ENCODE data around the gene ACHE.

The ACHE gene

DNA sequence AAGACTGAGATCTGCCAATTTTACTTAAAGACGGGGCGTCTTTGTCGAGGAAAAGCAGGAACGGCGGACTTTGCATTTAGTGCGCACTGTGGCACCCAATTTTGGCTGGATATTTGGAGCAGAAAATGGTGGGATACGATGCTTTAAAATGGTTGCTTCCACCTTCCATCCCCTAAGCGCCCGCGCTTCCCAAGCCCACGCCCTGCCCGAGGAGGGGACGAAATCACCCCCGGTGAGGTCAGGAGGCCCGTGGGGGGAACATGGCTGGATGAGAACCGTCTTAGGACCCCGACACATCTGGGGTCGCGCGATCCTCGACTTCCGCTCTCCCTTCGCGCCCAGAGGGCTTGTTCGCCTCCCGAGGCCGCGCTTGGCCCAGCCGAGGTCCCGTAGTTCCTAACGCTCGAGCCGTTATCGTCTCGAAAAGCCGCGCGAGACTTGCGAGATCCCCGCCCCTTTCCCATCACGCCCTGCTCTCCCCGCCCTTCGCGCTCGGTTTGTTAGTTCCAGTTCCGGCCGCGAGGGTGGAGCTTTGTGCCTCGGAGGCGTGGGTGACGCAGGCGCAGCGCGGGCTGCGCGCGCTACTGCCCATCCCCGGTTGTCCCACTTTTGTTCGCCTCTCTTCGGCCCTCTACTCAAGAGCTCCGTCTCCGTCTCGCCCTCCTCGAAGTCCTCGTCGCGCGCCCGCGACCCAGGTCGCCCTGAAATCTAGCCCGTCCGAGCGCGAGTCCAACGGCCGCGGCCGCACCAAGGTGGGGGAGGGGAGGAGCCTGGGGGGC, 20.9 kb downstream of the ACHE start, which contains the start of gene SRRT:
TSS of gene SRRT (plus strand) at position 527 of the 779 bp plus-strand sequence. CDS start 488 bp downstream, outside the sequence.
- TF ChIP-seq, protein P1, sequence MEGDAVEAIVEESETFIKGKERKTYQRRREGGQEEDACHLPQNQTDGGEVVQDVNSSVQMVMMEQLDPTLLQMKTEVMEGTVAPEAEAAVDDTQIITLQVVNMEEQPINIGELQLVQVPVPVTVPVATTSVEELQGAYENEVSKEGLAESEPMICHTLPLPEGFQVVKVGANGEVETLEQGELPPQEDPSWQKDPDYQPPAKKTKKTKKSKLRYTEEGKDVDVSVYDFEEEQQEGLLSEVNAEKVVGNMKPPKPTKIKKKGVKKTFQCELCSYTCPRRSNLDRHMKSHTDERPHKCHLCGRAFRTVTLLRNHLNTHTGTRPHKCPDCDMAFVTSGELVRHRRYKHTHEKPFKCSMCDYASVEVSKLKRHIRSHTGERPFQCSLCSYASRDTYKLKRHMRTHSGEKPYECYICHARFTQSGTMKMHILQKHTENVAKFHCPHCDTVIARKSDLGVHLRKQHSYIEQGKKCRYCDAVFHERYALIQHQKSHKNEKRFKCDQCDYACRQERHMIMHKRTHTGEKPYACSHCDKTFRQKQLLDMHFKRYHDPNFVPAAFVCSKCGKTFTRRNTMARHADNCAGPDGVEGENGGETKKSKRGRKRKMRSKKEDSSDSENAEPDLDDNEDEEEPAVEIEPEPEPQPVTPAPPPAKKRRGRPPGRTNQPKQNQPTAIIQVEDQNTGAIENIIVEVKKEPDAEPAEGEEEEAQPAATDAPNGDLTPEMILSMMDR (IDR thresholded peaks at IDR 0.05; ENCODE audit: extremely low read depth, insufficient read depth, missing control alignments): no peak
- peak; percentile 99 for DNase-seq (ENCODE audit: low spot score)
- in situ Hi-C loops (cut with MboI; ENCODE audit: low pct_unique_long_range_greater_than_20kb, low sequenced_read_pairs, unreplicated experiment): no loop called here

DNA sequence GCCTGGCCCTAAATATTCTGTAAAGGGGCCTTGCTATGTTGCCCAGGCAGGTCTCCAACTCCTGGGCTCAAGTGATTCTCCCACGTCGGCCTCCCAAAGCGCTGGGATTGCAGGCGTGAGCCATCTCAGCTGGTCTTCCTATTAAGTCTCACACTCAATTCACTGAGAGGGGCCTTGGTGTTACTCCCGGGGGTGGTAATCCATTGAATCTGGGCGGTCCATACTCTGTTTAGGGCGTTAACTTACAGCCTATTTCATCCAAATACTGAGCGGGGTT, 21.4 kb downstream of the ACHE start:
- TF ChIP-seq, protein P1 (IDR thresholded peaks at IDR 0.05; ENCODE audit: extremely low read depth, insufficient read depth, missing control alignments): no peak
- no peak for DNase-seq (ENCODE audit: low spot score)
- in situ Hi-C loops (cut with MboI; ENCODE audit: low pct_unique_long_range_greater_than_20kb, low sequenced_read_pairs, unreplicated experiment): no loop called here

DNA sequence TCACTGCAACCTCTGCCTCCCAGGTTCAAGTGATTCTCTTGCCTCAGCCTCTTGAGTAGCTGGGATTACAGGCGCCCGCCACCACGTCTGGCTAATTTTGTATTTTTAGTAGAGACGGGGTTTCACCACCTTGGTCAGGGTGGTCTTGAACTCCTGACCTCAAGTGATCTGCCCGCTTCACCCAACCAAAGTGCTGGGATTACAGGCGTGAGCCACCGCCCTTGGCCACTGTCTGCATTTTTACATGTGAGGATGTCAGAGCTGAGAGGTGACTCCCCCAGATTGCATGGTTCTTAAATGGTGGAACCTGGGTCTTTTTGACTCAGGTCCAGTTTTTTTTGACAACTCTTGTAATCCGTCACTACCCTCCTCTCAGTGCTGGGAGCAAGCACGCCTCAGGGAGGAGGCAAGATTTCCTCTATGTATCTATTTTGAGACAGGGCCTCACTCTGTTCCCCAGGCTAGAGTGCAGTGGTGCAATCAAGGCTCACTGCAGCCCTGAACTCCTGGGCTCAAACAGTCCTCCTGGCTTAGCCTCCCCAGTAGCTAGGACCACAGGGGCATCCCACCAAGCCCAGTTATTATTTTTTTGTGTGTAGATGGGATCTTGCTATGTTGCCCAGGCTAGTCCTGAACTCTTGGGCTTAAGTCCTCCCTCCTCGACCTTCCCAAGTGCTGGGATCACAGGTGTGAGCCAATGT, 21.9 kb downstream of the ACHE start:
- TF ChIP-seq, protein P1 (IDR thresholded peaks at IDR 0.05; ENCODE audit: extremely low read depth, insufficient read depth, missing control alignments): no peak
- in situ Hi-C loops (cut with MboI; ENCODE audit: low pct_unique_long_range_greater_than_20kb, low sequenced_read_pairs, unreplicated experiment): no loop called here
- no peak for DNase-seq (ENCODE audit: low spot score)

GRCh38 chr7:100867776-100868485, 27.8 kb downstream of the ACHE start:
- TF ChIP-seq, protein P1 (IDR thresholded peaks at IDR 0.05; ENCODE audit: extremely low read depth, insufficient read depth, missing control alignments): no peak
- DNase-seq (ENCODE audit: low spot score): no peak
- in situ Hi-C loops (cut with MboI; ENCODE audit: low pct_unique_long_range_greater_than_20kb, low sequenced_read_pairs, unreplicated experiment): no loop called here

DNA sequence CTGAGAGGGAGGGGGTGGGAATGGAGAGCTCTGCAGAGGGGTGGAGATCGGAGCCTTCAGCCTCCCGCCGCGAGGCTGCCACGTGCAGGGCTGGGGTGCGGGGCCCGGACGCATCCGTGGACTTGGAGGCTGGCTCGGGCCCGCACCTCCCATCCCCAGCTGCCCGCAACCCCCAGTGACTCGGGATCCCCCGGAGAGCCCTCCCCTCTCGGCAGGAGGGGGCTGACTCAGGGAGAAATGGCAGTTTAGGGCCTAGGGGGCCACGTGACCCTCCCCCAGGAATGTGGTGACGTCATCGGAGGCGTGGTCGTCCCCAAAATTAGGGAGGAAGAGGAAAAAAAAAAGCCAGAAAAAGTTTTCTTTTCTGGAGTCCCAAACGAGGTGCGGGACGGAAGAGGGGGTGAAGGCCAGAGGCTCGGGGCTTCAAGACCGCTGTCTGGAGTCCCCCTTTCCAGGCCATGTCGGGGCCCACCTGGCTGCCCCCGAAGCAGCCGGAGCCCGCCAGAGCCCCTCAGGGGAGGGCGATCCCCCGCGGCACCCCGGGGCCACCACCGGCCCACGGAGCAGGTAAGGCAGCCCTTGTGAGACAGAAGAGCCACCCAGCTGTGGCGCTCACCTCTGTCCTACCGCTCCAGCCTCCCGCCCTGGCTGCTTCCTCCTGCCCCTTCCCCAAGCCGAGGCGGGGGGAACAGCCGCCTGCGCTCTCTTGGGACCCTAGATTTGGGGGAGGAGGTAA, 28.5 kb downstream of the ACHE start, which contains the start of gene TRIP6:
TSS of gene TRIP6 (plus strand) at position 348 of the 736 bp plus-strand sequence. CDS start at position 459, 111 bp downstream.
- DNase-seq (ENCODE audit: low spot score): peak; percentile 86
- TF ChIP-seq, protein P1 (IDR thresholded peaks at IDR 0.05; ENCODE audit: extremely low read depth, insufficient read depth, missing control alignments): no peak

DNA sequence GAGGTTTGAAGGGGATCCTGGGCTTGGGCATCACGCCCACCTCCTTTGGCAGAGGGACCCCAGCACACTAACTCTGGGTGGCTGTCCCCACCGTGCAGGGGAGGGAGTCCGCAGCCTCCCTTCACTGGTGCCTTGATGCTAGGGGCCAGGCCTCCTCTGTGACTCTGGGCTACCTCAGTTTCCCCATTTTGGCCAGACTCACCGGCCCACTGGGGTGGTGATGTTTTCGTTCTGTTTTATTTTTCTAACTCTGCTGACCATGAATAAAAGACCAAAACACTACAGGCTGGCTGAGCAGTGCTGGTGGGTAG, 29.0 kb downstream of the ACHE start:
- TF ChIP-seq, protein P1 (IDR thresholded peaks at IDR 0.05; ENCODE audit: extremely low read depth, insufficient read depth, missing control alignments): no peak
- DNase-seq (ENCODE audit: low spot score): no peak
- in situ Hi-C loops (cut with MboI; ENCODE audit: low pct_unique_long_range_greater_than_20kb, low sequenced_read_pairs, unreplicated experiment): no loop called here

More for the DNA sequence above, 28.5 kb downstream of the ACHE start, which contains the start of gene TRIP6:
- in situ Hi-C loops (cut with MboI; ENCODE audit: low pct_unique_long_range_greater_than_20kb, low sequenced_read_pairs, unreplicated experiment): no loop called here
